Left forelimb (tissue), 1 donor: ENCODE results near the gene NFAT5.
"Not testable (repeated sequence)": the region's sequence is repeated elsewhere in the genome, so short reads cannot be mapped to it uniquely, and the experiment has no call there.

Experiments used
- DNase-seq: peaks from one replicate; pipeline ENCODE4 v3.0.0-alpha.2; 2018; ENCODE audit warnings: low spot score

Gene NFAT5, protein sequence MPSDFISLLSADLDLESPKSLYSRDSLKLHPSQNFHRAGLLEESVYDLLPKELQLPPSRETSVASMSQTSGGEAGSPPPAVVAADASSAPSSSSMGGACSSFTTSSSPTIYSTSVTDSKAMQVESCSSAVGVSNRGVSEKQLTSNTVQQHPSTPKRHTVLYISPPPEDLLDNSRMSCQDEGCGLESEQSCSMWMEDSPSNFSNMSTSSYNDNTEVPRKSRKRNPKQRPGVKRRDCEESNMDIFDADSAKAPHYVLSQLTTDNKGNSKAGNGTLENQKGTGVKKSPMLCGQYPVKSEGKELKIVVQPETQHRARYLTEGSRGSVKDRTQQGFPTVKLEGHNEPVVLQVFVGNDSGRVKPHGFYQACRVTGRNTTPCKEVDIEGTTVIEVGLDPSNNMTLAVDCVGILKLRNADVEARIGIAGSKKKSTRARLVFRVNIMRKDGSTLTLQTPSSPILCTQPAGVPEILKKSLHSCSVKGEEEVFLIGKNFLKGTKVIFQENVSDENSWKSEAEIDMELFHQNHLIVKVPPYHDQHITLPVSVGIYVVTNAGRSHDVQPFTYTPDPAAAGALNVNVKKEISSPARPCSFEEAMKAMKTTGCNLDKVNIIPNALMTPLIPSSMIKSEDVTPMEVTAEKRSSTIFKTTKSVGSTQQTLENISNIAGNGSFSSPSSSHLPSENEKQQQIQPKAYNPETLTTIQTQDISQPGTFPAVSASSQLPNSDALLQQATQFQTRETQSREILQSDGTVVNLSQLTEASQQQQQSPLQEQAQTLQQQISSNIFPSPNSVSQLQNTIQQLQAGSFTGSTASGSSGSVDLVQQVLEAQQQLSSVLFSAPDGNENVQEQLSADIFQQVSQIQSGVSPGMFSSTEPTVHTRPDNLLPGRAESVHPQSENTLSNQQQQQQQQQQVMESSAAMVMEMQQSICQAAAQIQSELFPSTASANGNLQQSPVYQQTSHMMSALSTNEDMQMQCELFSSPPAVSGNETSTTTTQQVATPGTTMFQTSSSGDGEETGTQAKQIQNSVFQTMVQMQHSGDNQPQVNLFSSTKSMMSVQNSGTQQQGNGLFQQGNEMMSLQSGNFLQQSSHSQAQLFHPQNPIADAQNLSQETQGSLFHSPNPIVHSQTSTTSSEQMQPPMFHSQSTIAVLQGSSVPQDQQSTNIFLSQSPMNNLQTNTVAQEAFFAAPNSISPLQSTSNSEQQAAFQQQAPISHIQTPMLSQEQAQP (N-terminal part only)

GRCh38 chr16:69565671-69566239 is at the start of gene NFAT5:
NFAT5 (plus strand) TSS chr16:69565966; CDS start chr16:69566302, 336 bp downstream.
- DNase-seq: peak; percentile 98

DNA sequence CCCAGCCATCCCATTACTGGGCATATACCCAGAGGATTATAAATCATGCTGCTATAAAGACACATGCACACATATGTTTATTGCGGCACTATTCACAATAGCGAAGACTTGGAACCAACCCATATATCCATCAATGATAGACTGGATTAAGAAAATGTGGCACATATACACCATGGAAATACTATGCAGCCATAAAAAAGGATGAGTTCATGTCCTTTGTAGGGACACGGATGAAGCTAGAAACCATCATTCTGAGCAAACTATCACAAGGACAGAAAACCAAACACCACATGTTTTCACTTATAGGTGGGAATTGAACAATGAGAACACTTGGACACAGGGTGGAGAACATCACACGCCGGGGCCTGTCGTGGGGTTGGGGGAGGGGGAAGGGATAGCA is 47.9 kb upstream of the NFAT5 start:
- not testable (repeated sequence) for DNase-seq

DNA sequence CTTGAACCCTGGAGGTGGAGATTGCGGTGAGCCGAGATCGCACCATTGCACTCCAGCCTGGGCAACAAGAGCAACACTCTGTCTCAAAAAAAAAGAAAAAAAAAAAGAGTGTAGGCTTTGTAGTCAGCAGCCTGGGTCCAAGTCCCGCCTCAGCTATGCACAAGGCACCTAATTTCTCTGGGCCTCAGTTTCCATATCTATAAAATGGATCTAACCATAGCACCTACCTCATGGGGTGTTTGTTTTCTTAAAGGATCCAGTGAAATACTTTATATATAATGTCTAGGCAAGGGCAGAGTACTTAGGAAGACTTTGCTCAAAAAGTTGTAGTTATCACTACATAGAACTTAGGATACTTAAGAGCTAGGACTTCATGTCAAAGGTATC is 45.4 kb upstream of the NFAT5 start:
- no peak for DNase-seq

- no peak for DNase-seq
These were observed 44.8 kb upstream of the NFAT5 start for GRCh38 chr16:69520800-69521602.

DNA sequence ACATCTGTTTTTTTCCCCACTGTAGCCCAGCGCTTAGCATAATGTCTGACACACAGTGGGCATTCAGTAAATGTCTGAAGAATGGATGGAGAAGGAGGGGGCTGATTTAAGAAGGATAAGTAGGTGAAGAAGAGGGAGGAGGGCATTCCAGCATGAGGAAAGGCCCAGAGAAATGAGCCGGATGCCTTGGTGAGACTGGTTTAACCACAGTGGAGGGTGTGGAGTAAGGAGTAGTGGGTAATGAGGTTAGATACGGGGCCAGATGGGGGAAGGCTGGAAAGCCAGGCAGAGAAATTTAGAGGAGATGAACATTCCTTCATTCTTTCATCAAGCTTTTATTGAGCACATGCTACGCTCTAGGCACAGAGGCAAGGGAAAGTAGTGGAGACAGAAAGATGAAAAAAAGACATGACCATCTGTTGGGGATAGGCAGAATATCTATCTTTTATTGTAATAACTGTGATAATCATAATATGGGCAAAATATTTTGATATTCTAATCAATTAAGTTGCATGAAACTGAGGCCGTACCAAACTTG is 43.7 kb upstream of the NFAT5 start:
- DNase-seq: no peak

GRCh38 chr16:69522732-69523404 is 42.9 kb upstream of the NFAT5 start:
- DNase-seq: no peak

DNA sequence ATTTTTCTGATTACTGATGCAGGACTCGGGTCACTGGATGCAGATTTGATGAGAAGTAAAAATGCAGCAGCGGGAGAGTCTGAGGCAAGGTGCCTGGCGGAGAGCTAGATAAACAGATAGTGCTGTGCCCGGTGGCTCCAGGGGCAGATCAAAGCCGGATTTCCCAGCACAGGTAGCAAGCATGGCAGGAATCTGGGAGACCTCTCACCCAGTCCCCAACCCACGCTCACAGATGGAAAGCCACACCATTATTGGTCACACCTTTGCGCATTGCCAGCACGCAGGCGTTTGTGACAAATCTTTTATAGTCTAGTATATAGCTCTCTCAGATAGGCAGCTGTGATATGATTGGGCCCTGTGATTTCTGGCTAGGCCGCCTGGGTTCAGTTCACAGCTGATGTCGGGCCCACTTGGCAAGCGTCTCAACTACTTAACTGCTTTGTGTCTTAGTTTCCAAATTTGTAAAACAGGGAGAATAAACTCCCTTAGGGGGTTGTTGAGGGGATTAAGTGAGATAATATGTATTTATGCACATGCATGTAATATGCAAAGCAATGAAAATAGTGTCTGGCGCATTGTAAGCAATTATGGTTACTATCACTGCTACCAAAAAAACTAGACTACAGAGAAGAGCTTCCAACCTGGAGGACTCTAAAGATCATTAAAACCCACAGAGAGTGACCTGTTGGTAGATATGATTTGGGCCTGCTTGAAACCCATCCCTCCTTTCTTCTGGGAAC is 42.0 kb upstream of the NFAT5 start:
- DNase-seq: no peak

- DNase-seq: no peak
These were observed 38.7 kb upstream of the NFAT5 start for GRCh38 chr16:69526831-69527655.

GRCh38 chr16:69531988-69532387 is 33.8 kb upstream of the NFAT5 start:
- no peak for DNase-seq

GRCh38 chr16:69532641-69533455 is 32.9 kb upstream of the NFAT5 start:
- no peak for DNase-seq

DNA sequence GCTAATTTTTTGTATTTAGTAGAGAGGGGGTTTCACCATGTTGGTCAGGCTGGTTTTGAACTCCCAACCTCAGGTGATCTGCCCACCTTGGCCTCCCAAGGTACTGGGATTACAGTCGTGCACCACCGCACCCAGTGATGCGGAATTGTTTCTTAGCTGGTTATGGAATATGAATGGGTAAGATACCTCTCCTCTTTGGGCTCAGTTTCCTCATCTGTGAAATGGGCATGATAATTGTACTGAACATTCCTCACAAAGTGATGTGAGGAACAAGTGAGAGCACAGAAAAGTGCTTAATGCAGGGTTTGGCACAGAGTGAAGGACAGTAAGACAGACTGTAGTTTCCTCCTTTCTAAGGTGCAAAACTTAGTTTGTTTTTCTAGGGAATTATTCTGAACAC is 31.0 kb upstream of the NFAT5 start:
- no peak for DNase-seq

GRCh38 chr16:69535123-69536050 is 30.4 kb upstream of the NFAT5 start:
- no peak for DNase-seq

- no peak for DNase-seq
These were observed 28.1 kb upstream of the NFAT5 start for GRCh38 chr16:69537706-69538080.

DNA sequence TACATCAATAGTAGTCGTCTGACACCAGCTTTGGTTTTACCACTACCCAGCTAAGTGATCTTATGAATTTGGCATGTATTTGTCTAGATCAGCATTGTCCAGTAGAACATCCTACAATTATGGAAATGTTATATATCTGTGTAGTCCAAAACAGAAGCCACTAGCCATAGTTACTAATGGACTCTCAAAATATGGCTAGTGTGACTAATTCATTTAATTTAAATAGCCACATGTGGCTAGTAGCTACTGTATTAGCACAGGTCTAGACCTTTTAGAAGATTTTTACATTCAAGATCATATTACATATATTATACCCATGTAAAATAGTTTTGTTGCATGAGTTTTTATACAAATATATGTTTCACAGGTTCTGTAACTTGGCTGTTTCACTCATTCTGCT is 27.0 kb upstream of the NFAT5 start:
- DNase-seq: no peak

GRCh38 chr16:69542974-69543373 is 22.8 kb upstream of the NFAT5 start:
- DNase-seq: no peak

DNA sequence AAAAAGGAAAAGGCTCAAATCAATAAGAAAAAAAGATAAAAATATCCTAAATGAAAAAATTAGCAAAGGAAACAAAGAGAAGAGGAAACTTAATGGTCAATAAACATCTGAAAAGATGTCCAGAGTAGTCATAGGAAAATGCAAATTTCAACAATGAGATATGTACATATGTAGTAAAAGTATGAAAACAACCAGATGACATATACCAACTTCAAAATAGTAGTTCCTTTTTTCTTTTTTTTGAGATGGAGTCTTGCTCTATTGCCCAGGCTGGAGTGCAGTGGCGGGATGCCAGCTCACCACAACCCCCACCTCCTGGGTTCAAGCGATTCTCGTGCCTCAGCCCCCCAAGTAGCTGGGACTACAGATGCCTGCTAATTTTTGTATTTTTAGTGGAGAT is 21.7 kb upstream of the NFAT5 start:
- DNase-seq: no peak

DNA sequence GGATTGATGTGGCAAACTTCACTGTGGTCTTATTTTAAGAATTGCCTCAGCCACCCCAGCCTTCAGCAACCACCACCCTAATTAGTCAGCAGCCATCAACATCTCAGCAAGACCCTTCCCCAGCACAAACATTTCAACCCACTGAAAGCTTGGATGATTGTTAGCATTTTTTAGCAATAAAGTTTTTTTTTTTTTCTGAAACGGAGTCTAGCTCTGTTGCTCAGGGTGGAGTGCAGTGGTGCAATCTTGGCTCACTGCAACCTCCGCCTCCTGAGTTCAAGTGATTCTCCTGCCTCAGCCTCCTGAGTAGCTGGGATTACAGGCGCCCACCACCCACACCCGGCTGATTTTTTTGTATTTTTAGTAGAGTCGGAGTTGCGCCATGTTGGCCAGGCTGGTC is 19.1 kb upstream of the NFAT5 start:
- not testable (repeated sequence) for DNase-seq
